Activated CD4-positive, CD25-positive, alpha-beta regulatory T cell treated with anti-CD3 and anti-CD28 coated beads, Interleukin-2, amount 50 U/mL, for 72 hours (primary cell): ENCODE data around the gene FOXD4L6.
"Not testable (repeated sequence)": the region's sequence is repeated elsewhere in the genome, so short reads cannot be mapped to it uniquely, and the experiment has no call there.

Experiments used
- DNase-seq: peaks from one replicate; pipeline ENCODE4 v3.0.0; 2021

Gene FOXD4L6

DNA sequence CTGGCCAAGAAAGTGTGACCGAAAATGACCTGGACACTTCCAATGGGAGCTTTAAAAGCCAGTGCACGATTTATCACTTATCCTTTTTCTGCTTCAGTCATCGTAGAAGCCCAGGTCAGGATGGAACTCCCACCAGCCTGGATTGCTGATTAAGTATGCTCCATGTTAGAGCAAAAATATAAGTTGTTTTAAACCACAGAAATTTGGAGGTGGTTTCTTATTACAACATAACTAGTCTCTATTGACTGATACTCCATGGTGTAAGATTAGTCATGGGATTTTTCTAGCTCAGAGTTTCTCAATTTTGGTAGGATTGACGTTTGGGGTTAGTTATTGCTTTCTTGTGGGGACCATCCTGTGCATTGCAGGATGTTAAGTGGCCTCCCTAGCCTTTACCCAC lies 29.7 kb downstream of the FOXD4L6 start:
- not testable (repeated sequence) for DNase-seq

- not testable (repeated sequence) for DNase-seq
These were observed 33.4 kb downstream of the FOXD4L6 start for GRCh38 chr9:41095060-41095459.

- not testable (repeated sequence) for DNase-seq
These were observed 34.3 kb downstream of the FOXD4L6 start for GRCh38 chr9:41094010-41094773.

GRCh38 chr9:41090922-41091321 lies 37.6 kb downstream of the FOXD4L6 start:
- not testable (repeated sequence) for DNase-seq

- DNase-seq, result not testable (repeated sequence)
These were observed 38.1 kb downstream of the FOXD4L6 start for GRCh38 chr9:41090386-41090785.

- not testable (repeated sequence) for DNase-seq
These were observed 39.9 kb downstream of the FOXD4L6 start for GRCh38 chr9:41088450-41089059.

DNA sequence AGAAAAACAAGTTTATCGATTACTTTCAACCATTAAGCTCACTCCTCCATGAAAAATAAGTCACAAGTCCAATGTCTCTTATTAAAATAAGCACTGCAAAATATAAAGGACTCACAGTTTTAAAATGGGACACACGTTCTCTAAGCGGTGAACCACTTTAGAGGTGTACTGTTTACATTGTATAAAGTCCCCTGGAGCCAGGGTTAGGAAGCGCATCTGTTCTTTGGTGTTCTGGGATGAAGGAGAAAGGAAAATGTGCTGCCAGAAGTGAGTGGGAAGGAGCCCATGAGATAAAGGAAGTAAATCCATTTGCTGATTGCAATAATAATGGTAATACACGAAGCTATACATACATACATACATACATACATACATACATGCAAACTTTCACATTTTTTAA lies 40.6 kb downstream of the FOXD4L6 start:
- DNase-seq, result not testable (repeated sequence)

DNA sequence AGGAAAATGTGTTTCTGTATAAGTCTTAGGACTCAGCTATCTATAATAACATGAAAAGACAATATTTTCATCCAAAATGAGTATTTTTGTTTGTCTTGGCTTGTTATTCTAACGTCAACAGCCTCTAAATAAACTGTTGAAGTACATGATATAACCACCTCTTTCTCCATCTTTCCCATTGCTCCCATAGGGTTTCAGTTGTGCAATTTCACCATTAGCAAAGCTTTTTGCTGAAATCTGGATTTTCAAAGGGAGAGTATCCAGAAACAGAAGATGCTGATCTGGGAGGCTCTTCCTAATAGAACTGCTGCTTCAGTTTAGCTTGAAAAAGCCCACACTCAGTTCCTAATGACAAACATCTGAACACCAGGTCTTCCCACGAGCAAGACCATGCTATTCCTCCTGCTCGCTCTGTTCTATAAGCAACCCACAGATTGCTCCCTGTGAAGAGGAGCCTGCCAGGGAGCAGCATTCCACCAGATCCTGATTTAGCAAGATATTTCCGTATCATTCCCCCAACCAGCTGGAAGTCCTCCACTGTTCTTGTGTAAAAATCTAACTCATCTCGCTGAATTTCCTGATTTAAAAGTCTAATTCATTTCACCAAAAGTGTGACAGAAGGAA lies 41.2 kb downstream of the FOXD4L6 start:
- DNase-seq, result not testable (repeated sequence)

GRCh38 chr9:41086685-41087084 lies 41.8 kb downstream of the FOXD4L6 start:
- not testable (repeated sequence) for DNase-seq

GRCh38 chr9:41086215-41086614 lies 42.3 kb downstream of the FOXD4L6 start:
- not testable (repeated sequence) for DNase-seq

- DNase-seq, result not testable (repeated sequence)
These were observed 46.1 kb downstream of the FOXD4L6 start for GRCh38 chr9:41082358-41082757.

DNA sequence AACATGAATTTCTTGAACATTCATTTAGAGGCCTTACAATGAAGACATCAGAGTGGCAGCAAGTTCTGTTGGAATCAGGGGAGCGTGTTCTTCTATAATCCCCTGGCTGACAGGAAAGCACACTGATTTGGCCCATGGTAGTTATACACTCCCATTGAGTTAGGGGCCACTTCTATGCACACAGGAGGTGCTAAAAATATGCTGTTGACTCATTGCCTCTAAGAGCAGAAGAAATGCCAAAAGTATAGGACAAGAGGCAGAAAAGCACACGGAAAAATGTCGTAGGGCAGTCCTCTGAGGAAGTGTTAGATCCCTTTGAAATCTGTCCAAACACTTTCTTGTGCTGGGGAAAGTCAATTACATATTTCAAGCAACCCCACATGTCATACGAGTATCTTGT lies 49.0 kb downstream of the FOXD4L6 start:
- DNase-seq, result not testable (repeated sequence)

- not testable (repeated sequence) for DNase-seq
These were observed 50.9 kb downstream of the FOXD4L6 start for GRCh38 chr9:41077586-41077985.
